Thoracic aorta (tissue), 2 donors: ENCODE measurements around the gene HSD17B14. TPM values are rescaled to one million over a fixed set of nuclear protein-coding genes. Genes with fewer than 3 reads are reported as not detected.

Experiments
- ATAC-seq: fragments of 150-250 bp; one replicate; pipeline ENCODE4 v1.8.0; 2017; ENCODE audit warnings: low read depth; ENCODE audit not compliant: insufficient number of reproducible peaks, low FRiP score
- DNase-seq: peaks from one replicate; pipeline ENCODE4 v3.0.0-alpha.2; 2020; ENCODE audit warnings: low spot score
- H3K27ac ChIP-seq, 2 donors: fragments of 200-600 bp; sonication (generic); 1 replicate in 1 of 2; 2 replicates in 1 of 2; pipeline ENCODE4 v1.5.1; 2016; ENCODE audit warnings: mild to moderate bottlenecking in 2 of 2, moderate library complexity in 2 of 2
- H3K27me3 ChIP-seq: fragments of 200-600 bp; sonication (generic); replicated peaks from 2 replicates; pipeline ENCODE4 v1.6.0; 2016; ENCODE audit warnings: mild to moderate bottlenecking; ENCODE audit not compliant: insufficient read depth
- H3K36me3 ChIP-seq: fragments of 200-600 bp; sonication (generic); one replicate; pipeline ENCODE4 v1.5.1; 2016
- H3K4me1 ChIP-seq, 2 donors: fragments of 200-600 bp; sonication (generic); 1 replicate in 1 of 2; 2 replicates in 1 of 2; pipeline versions ENCODE4 v1.5.1 to v1.6.0; 2016; ENCODE audit warnings: low read depth in 2 of 2, mild to moderate bottlenecking in 1 of 2; ENCODE audit not compliant: control insufficient read depth in 1 of 2
- H3K4me3 ChIP-seq: fragments of 200-600 bp; sonication (generic); 2 replicates; pipeline ENCODE4 v1.5.1; 2016; ENCODE audit warnings: mild to moderate bottlenecking
- H3K9me3 ChIP-seq: fragments of 200-600 bp; sonication (generic); 2 replicates; pipeline ENCODE4 v1.5.1; 2016
- CTCF ChIP-seq: fragments of 200-600 bp; sonication (generic); IDR thresholded peaks from one replicate; pipeline ENCODE4 v1.5.1; 2019; ENCODE audit warnings: antibody characterized with exemption
- total RNA-seq, 2 donors: library from RNA; depleted of rRNA; stranded (reverse); fragments of >200 nt; gene quantifications; one replicate each; pipeline versions ENCODE4 v1.1.0 to v1.2.3, GENCODE V29; 2016

Gene HSD17B14
- total RNA-seq, 2 donors from 2014 or later: 10.2 to 16.8 TPM

GRCh38 chr19:48777720-48778119, 58.6 kb downstream of the HSD17B14 start:
- no peak overlapping the region for H3K4me3 ChIP-seq
- H3K9me3 ChIP-seq: no peaks in the 10 kb centered on the region
- DNase-seq (no peak), ATAC-seq (no peak)
- no peaks in the 10 kb centered on the region for H3K4me1 ChIP-seq
- no peak overlapping the region for H3K27ac ChIP-seq
- no peaks in the 10 kb centered on the region for H3K36me3 ChIP-seq
- no peaks in the 10 kb centered on the region for H3K27me3 ChIP-seq
- TF ChIP-seq CTCF: no peak

GRCh38 chr19:48777139-48777538, 59.2 kb downstream of the HSD17B14 start:
- Histone ChIP-seq H3K27me3 (no peaks in the 10 kb centered on the region), H3K4me1 (no peaks in the 10 kb centered on the region), H3K9me3 (no peaks in the 10 kb centered on the region), H3K36me3 (no peaks in the 10 kb centered on the region), H3K4me3 (no peak overlapping the region), H3K27ac (no peak overlapping the region)
- ATAC-seq (no peak), DNase-seq (no peak)
- TF ChIP-seq CTCF: no peak

GRCh38 chr19:48772503-48772953, 63.8 kb downstream of the HSD17B14 start:
- no peak overlapping the region for H3K27ac ChIP-seq
- H3K9me3 ChIP-seq: no peaks in the 10 kb centered on the region
- H3K4me1 ChIP-seq: no peaks in the 10 kb centered on the region
- no peak overlapping the region for H3K4me3 ChIP-seq
- no peak for ATAC-seq
- H3K27me3 ChIP-seq: no peaks in the 10 kb centered on the region
- no peak for TF ChIP-seq CTCF
- no peaks in the 10 kb centered on the region for H3K36me3 ChIP-seq
- no peak for DNase-seq

GRCh38 chr19:48770734-48771472, 65.4 kb downstream of the HSD17B14 start:
- Histone ChIP-seq H3K4me3 (no peak overlapping the region), H3K27ac (no peak overlapping the region), H3K27me3 (no peaks in the 10 kb centered on the region), H3K36me3 (no peaks in the 10 kb centered on the region), H3K9me3 (no peaks in the 10 kb centered on the region), H3K4me1 (no peaks in the 10 kb centered on the region)
- DNase-seq: no peak
- no peak for ATAC-seq
- TF ChIP-seq CTCF: no peak

- Histone ChIP-seq H3K4me3 (no peak overlapping the region), H3K27me3 (no peaks in the 10 kb centered on the region), H3K27ac (no peak overlapping the region), H3K9me3 (no peaks in the 10 kb centered on the region), H3K4me1 (no peaks in the 10 kb centered on the region), H3K36me3 (no peaks in the 10 kb centered on the region)
- TF ChIP-seq CTCF: no peak
- ATAC-seq (no peak), DNase-seq (no peak)
These were observed 66.0 kb downstream of the HSD17B14 start for GRCh38 chr19:48770266-48770665.
